SIG-M5 treated with dmso at 0.1 percent for 504 hours (cell line): ENCODE data around the gene CHAF1A.

ENCODE experiments used
- DNase-seq: peaks from one replicate; lab custom pipeline; 2025; ENCODE audit not compliant: unreplicated experiment; lab: John Stamatoyannopoulos, UW

The CHAF1A gene

GRCh38 chr19:4402171-4403004 lies at the start of gene CHAF1A:
TSS of gene CHAF1A (plus strand) at chr19:4402640. CDS start at chr19:4402763, 123 bp downstream.
- DNase-seq, result peak; percentile 99

GRCh38 chr19:4352701-4353121 lies 49.7 kb upstream of the CHAF1A start:
- DNase-seq, result peak; percentile 36

GRCh38 chr19:4354282-4354681 lies 48.2 kb upstream of the CHAF1A start:
- DNase-seq, result no peak

- no peak for DNase-seq
Observed at GRCh38 chr19:4354897-4355296, 47.5 kb upstream of the CHAF1A start.

- no peak for DNase-seq
Observed at GRCh38 chr19:4357095-4357797, 45.2 kb upstream of the CHAF1A start.

- DNase-seq, result no peak
Observed at GRCh38 chr19:4357921-4358326, 44.5 kb upstream of the CHAF1A start.

- no peak for DNase-seq
Observed at GRCh38 chr19:4358709-4359626, 43.5 kb upstream of the CHAF1A start.

- DNase-seq, result no peak
Observed at GRCh38 chr19:4359627-4360000, 42.8 kb upstream of the CHAF1A start.

GRCh38 chr19:4360081-4360569 lies 42.3 kb upstream of the CHAF1A start:
- DNase-seq, result no peak

- no peak for DNase-seq
Observed at GRCh38 chr19:4360641-4361151, 41.7 kb upstream of the CHAF1A start.

- no peak for DNase-seq
Observed at GRCh38 chr19:4361152-4362046, 41.0 kb upstream of the CHAF1A start.

- DNase-seq, result no peak
Observed at GRCh38 chr19:4362101-4362828, 40.2 kb upstream of the CHAF1A start.

GRCh38 chr19:4362831-4363545 lies 39.5 kb upstream of the CHAF1A start:
- no peak for DNase-seq

- DNase-seq, result no peak
Observed at GRCh38 chr19:4363571-4364304, 38.7 kb upstream of the CHAF1A start.

GRCh38 chr19:4365341-4365740 lies 37.1 kb upstream of the CHAF1A start:
- DNase-seq, result no peak

- DNase-seq, result no peak
Observed at GRCh38 chr19:4365791-4366665, 36.4 kb upstream of the CHAF1A start.
